ENCODE measurements around the gene TAP2. TPM values are rescaled to one million over a fixed set of nuclear protein-coding genes. Genes with fewer than 3 reads are reported as not detected.

The TAP2 gene
- total RNA-seq (126 and 135 TPM in 2 replicates), polyA plus RNA-seq (66.1 and 81.2 TPM in 2 replicates), polyA minus RNA-seq (53.7 and 111 TPM in 2 replicates)
- 70.4 TPM for total RNA-seq (2013)

GRCh38 chr6:32838114-32838958 is at the start of gene TAP2:
Gene TAP2, minus strand, starts transcription at chr6:32838739. Its CDS starts 506 bp downstream, at chr6:32838233.
- Mint-ChIP-seq H3K4me3 (peak within 1 kb of the TSS; percentile 97), H3K27ac (peak within 1 kb of the TSS; percentile 99), H3K27me3 (no peaks in the 10 kb centered on the region), H3K9me3 (ENCODE audit: insufficient read depth) (no peaks in the 10 kb centered on the region), H3K4me1 (peaks cover 92% of the 10 kb centered on the region)
- Histone ChIP-seq H3K9me3 (ENCODE audit: control extremely low read depth in 1 of 3, control insufficient read depth in 2 of 3, insufficient read depth in 1 of 3, low read length in 2 of 3) (no peaks in the 10 kb centered on the region), H3K27ac (ENCODE audit: low read length in 2 of 2) (peak within 1 kb of the TSS; percentile 83 to 97), H3K4me2 (replicated peaks; ENCODE audit: low read depth, low read length, poor library complexity, severe bottlenecking) (peak within 1 kb of the TSS; percentile 95), H4K20me1 (ENCODE audit: control insufficient read depth, insufficient read depth, low read length, poor library complexity, severe bottlenecking) (no peaks in the 10 kb centered on the region), H3K79me2 (ENCODE audit: control insufficient read depth, insufficient read depth, low read length) (peaks cover 80% of the 10 kb centered on the region), H3K27me3 (replicated peaks in 1 of 4; ENCODE audit: control extremely low read depth in 1 of 4, control insufficient read depth in 3 of 4, insufficient read depth in 4 of 4, low read length in 3 of 4) (no peaks in the 10 kb centered on the region), H3K36me3 (replicated peaks in 1 of 2; ENCODE audit: control extremely low read depth in 1 of 2, control insufficient read depth in 1 of 2, extremely low read depth in 1 of 2, insufficient read depth in 2 of 2, low read length in 1 of 2) (peaks cover 24 to 61% of the 10 kb centered on the region in 2 experiments), H3K4me1 (ENCODE audit: control insufficient read depth in 2 of 2, insufficient read depth in 2 of 2, low read length in 2 of 2) (peaks cover 59 to 73% of the 10 kb centered on the region in 2 donors), H2AFZ (ENCODE audit: insufficient read depth, low read depth, low read length, poor library complexity, severe bottlenecking) (peak within 1 kb of the TSS; percentile 77), H3K9ac (ENCODE audit: low read length) (peak within 1 kb of the TSS; percentile 85), H3K4me3 (ENCODE audit: control extremely low read depth in 1 of 5, extremely low read depth in 1 of 5, insufficient read depth in 1 of 5, low read depth in 2 of 5, low read length in 4 of 5) (peak within 1 kb of the TSS; percentile 71 to 80 (median 76))
- TF ChIP-seq EZH2 (IDR thresholded peaks at IDR 0.05; ENCODE audit: borderline replicate concordance, insufficient read depth, low read depth, low read length, poor library complexity, severe bottlenecking) (no peak), CTCF (IDR thresholded peaks at IDR 0.05) (peak; percentile 90)
- intact Hi-C loops (cut with micrococcal nuclease): loop anchor here (1.0 to 5.0 kb wide), 6 partner anchors 16 to 146 kb away; partner anchors contain the start of gene PSMB9
- POLR2A ChIA-PET: interaction anchor here (0.5 to 9.7 kb wide), 25 partner anchors 11 to 648 kb away, joined by 3 to 282 read pairs (median 4); partner anchors contain the start of genes BRD2, HLA-DMA, HLA-DOB and HLA-DPA1
- WGBS (ENCODE audit: insufficient coverage): under 1% methylated on average over 46 of the region's 57 CpGs
- ATAC-seq (ENCODE audit: low read depth): peak; percentile 84
- DNase-seq: peak; percentile 97
- CTCF ChIA-PET: interaction anchor here (0.6 to 11.0 kb wide), 62 partner anchors 9 to 593 kb away, joined by 3 to 359 read pairs (median 6); partner anchors contain the start of genes BRD2, HLA-DMA, HLA-DMB and HLA-DOB
